GM18907 (cell line): Measurements from ENCODE around the gene FNIP2.
"Not testable (repeated sequence)": the region's sequence is repeated elsewhere in the genome, so short reads cannot be mapped to it uniquely, and the experiment has no call there.

Experiments
- ATAC-seq: cut with Tn5 transposase; IDR thresholded peaks from one replicate; pipeline ENCODE4 v1.9.1; 2021; ENCODE audit warnings: mild to moderate bottlenecking, moderate library complexity; ENCODE audit not compliant: unreplicated experiment

FNIP2 gene

DNA sequence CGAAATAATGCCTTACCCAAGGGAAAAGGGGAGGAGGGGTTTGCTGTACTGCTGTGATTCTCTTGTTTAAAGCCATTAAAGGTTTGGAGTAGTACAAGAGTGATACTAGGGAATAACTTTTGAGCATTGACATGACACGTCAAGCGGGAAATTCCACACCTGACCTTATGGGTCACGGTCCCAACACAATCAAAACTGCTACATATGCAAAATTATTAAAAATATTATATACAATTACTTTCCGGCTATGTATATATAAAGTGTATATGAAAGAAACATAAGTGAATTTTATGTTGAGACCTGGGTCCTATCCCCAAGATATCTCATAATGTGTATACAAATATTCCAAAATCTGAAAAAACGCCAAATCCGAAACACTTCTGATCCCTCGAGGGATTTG is 21.0 kb downstream of the FNIP2 start:
- ATAC-seq: no peak

DNA sequence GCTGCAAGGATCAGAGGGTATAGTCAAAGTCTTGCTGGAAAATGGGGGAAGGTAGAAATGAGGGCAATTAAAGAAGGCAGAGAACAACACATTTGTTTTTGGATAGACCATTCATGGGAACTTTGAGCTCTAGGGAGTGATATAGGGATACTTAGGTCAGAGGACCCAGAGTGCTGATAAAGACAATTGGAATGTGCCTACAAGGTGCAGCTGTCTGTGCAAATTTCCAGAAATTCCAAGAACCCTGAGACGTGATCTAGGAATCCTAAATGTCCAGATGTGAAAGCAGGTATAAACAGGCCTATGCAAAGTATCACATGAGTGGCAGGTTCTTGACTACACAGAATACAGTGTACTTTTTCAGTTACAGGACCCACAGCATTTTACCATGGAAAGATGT is 24.2 kb downstream of the FNIP2 start:
- ATAC-seq: no peak

DNA sequence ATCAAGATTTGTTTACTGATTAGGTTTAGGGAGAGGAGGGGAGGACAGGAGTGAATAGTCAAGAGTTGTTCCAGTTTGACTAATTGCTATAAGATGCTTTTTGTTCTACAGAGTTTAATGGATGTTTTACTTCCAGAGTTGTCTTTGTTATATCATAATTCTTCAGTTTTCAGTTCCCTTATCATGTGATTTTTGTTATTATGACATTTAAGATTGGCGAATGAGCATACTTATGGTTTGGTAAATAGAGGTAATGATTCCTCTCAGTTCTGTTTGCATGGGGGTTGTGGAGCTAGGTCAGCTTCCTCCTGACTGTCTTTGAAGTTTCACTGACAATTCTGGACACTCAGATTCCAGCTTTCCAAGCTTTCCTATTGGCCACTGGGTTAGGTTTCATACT is 24.6 kb downstream of the FNIP2 start:
- ATAC-seq: not testable (repeated sequence)

DNA sequence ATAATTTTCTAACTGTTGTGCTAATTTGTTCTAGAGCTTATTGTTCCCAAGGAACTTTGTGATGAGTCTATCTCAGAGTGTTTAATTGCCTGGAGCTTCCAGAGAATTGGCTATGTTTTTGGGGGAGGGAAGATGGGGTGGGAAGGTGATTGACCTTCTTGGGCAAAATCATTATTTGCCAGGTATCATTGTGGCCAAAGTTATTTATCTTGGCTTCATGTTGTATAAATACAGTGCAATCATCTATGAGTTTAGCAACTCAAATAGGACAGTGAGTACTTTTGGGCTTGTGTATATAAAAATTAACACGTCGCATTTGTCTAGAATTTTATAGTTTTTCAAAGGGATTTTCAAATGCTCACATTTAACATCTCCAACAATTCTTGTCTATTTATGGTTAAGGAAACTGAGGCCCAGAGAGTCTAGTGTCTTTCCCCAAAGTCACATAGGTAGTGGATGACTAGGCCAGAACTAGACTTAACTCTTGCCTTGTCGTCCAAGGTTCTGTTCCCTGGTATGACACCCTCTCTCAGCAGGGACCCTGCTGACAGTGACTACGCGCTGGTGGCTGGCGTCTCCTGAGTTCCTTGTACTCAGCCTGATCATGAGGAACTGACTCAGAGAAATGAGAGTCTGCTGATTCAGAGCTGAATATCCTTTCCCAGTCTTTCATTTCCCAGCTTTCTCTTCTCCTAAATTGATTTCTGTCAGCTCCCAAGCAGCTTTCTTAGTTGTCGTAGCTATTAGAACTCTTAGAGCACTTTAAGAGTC is 27.7 kb downstream of the FNIP2 start:
- ATAC-seq: no peak

DNA sequence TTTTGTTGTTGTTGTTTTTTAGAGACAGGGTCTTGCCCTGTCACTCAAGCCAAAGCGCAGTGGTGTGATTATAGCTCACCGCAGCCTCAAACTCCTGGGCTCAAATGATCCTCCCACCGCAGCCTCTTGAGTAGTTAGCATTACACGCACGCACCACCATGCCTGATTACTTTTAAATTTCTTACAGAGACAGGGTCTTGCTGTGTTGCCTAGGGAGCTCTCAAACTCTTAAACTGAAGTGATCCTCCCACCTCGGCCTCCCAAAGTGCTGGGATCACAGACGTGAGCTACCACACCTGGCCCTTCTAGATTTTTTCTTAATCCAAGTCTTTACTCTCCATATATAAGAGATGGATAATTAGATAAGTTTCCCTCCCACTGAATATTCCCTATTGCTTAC is 29.2 kb downstream of the FNIP2 start:
- no peak for ATAC-seq

DNA sequence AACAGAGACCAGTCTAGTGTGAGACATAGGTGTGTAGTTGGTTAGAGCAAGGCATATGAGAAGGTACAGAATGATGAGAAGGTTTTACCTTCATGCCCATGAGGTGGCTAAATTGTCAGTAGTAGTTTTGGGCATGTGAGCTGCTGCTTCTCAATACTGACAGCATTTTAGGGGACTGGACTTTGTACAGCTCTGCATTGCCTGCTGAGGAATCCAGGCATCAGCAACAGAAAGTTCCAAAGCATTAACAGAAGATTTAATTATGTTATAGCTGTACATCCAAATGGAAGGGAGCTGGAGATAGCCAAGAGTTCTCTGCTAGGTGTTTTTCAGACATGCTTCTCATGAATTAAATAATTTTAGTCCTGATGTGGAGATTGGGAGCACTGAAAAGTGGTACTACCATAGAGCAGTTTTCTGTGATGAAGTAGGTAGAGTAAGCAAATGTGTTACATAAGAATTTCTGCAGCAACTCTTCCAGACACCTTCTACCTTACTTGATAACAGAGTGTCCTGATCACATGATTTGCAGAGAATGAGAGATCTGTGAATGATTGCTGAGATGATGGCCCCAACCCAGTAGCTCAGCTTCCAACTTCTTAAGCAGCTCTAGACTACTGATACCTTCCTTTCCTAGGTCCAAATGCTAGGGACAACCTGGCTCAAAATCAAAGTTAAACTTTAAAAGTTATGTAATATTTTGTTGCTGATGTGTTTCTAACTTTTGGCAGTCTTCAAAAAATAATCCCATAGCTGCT is 30.4 kb downstream of the FNIP2 start:
- ATAC-seq: no peak

DNA sequence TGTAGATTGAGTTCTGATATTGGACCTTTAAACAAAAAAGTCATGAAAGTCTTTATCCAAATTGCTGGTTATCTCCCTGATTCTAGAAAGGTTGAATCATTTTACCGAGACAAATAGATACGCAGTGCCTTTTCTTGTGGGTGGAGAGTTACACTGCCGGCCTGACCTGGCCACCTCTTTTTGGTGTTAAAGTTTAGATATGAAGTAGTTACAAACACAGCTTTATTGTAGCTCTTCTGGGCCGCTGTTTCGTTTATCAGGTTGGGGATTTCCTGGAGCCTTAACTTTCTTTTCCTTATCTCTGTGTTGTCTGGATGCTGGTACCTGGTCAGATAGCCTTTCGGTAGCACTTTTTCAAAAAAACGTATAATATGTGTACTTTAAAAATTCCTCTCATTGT is 31.0 kb downstream of the FNIP2 start:
- ATAC-seq: no peak

DNA sequence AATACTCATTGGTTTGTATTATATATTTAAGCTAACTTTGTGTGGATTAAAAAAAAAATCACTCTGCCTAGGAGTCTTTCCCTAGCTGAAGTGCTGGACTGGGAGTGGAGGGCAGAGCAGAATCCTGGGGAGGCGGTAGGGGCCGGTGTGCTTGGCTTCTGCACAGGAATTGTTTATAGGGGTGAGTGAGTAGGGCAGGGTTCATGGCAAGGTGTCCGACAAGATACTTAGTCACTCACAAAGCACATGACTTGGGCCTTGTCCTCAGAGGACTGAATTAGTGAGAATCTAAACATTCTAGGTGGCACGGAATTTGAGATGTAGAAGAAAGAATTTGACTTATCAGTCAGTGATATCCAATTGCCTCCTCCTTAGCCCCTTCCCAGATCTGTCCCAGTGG is 32.2 kb downstream of the FNIP2 start:
- ATAC-seq: no peak

DNA sequence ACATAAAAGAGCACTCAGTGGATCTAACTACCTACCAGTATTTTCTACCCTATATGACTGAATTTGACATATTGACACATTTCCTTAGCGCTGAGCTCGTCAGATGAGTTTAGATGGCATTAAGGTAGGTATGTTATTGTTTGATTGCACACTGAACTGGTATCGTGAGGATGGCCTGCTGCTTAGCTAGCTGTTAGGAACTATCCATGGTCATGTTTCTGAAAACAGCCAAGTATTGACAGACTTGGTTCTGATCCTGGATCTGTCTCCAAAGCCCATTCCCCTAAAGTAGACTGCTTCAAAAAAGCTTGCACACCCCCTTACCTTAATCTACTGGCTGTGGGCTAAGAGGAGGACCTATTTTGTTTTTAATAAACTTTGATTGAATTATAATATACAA is 32.9 kb downstream of the FNIP2 start:
- no peak for ATAC-seq

DNA sequence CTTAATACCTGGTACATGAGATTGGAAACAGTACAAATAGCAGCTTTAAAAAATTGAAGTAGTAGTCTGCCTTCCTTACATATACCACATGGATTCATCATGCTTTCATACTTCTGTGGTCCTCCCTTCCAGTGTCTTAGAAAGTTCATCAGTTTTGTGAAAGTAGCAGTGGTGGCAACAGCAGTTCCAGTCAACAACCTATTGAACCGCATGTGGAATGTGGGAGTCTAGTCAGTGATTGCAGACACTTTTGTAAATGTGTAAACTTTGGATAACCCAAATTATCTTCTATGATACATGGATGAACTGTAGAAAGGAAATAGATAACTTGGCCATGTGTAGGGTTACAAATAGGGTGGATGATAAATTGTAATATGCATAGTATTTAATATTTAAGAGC is 34.1 kb downstream of the FNIP2 start:
- no peak for ATAC-seq

DNA sequence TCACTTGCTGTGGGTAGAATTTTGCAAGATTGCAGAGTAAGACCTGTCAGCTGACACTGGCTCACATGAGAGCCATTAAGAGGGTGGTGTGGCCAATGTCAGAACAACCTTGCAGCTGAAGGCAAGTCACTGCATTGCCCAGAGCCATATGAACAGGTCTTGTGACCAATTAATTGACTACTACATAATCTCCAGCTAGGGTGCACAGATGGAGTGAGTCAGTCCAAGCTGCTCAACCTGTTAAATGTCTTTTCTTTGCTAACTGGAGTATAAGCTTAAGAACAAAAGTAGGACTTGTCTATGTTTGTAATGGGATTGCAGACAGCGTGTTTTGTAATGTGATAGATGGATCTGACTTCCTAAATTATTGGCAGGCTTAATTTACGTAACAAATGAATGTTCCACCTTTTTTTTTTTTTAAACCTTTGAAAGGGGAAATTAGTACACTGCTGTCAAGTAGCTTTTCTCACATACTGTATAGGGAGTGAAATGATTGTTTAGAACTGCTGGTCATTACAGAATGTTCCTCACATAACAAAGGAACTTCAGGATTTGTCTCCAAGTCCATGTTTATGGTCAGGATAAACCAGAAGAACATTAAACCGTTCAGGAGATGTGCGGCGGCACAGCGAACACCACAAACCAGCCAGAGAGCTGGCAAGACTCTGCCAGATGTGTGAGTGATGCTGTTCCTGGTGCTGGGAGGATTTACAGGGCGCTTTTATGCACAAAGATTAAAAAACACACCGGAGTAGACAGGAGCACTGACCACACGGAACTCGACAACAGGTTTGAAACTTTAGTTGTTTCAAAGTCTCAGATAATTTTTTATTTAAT is 37.0 kb downstream of the FNIP2 start:
- no peak for ATAC-seq

DNA sequence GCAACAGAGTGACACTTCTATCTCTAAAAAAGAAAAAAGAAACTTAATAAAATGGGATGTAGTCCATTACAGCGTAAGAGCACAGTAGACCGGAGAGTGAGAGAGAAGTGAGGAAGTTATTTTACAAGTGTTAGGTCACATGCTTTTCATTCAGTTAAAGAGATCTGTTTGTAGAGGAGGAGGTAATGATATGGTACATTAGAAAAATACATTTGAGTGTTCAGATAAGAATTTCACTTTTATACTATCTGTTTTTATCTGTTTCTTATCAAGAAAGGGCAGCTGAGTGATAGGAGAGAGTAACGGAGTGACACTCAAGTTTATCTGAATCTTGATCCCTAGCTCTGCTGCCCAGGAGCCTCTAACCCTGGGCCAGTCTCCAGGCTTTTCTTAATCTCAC is 38.9 kb downstream of the FNIP2 start:
- no peak for ATAC-seq

DNA sequence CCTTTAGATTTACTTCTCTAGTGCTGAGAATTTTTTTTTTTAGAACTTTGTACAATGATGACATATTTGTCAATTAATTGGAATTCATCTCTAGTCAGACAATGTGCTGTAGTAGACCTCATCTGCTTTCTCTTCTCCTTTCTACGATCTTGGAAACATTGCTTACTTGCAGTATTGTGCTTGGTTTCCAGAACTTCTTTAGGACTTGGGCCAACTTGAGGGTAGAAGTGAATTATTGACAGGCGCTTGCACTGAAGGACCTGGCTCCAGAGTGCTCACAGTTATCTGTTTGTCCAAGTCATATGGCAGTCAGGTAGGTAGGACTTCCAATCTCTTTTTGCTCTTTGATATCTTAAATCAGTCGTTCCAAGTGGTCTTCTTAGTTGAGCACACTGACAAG is 39.6 kb downstream of the FNIP2 start:
- no peak for ATAC-seq

DNA sequence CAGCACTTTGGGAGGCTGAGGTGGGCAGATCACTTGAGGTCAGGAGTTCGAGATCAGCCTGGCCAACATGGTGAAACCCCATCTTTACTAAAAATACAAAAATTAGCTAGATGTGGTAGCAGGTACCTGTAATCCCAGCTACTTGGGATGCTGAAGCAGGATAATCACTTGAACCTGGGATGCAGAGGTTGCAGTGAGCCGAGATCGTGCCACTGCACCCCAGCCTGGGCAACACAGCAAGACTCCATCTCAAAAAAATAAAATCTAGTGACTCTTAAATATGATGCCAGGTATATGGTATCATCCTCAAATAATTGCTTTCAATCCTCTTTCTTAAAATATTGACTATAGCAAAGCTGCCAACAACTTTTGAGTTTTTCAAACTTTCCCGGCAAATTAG is 40.4 kb downstream of the FNIP2 start:
- ATAC-seq: peak; percentile 1

DNA sequence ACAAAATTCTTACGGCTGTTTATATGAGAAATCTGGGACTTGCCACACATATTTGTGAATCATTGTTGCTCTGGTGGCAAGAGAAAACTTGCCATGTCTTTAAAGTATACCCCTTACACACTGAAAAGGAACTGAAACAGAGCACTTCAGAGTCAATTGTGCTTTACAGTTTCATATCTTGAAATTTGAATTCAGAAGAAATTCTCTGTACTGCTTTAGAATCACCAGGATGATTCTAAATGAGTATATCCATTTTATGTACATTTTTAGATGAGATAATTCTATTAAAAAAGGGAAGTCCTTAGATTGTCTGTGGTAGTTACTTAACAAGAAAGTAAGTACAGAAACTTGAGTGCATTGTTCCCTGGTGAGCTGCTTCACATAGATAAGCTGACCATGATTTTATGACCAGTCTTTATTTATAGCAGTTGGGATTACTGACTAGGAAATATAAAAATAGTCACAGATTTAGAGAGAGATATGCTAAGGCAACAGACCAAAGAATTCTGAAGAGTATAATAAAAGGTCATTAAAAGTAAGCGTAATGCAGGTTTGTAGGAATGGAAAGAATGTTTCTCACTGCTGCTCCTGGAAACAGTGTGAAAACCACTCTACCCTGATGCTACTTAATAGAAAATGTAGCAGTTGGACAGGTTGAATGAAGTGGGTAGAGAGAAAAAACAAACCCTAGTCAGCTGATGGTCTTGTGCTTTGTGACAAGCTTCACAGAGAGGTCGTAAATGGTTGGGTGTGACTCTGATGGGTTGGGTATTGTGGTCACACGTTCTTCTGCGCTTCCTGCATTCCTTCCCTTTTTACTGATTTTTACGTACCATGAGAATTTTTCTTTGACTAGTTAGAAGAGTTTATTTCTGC is 41.0 kb downstream of the FNIP2 start:
- peak; percentile 79 for ATAC-seq

DNA sequence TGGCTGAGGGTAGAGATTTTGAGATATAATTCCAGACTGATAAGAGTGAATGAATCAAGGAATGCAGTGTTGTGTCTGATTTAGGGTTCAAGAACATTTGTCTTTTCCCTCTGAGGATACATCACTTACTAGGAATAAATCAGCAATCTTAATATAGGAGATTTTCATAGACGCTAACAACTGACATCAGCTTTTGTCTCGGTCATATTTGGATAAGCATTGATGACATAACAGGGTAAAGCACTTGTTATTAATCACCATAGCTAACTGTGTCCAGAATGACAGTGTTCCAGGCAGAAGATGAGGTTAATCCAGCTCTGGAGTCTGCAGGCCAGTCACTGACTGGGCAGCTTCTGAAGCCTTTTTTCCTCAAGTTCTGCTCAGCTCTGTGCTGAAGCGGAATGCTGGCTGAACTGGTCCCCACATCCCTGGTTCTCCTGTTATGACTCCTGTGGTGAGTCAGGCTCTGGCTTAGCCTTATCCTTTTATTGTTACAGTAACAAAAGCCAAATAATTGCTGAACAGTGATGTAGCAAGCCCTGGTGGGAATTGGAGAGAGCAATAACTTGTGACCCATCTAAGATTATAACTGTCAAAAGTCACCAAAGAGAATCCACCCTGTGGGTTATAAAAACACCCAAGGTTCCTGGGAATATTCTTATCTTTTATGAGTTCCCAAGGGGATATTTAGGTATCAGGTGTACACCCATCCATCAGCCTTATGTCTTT is 41.8 kb downstream of the FNIP2 start:
- peak; percentile 27 for ATAC-seq

DNA sequence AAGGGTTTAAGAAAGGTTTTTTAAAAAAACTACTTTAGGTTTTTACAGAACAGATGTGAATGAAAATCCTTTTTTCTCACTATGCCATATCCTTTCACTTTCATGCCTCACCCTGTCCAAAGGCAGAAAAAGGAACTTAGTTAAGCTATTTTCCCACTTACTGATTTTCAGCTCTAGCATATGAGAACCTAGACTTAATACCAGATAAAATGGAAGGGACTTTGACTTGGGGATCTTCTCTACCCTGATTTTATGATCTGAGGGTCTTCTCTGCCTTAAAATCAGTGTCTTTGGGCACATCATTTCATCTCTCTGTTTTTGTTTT is 42.4 kb downstream of the FNIP2 start:
- peak; percentile 5 for ATAC-seq

DNA sequence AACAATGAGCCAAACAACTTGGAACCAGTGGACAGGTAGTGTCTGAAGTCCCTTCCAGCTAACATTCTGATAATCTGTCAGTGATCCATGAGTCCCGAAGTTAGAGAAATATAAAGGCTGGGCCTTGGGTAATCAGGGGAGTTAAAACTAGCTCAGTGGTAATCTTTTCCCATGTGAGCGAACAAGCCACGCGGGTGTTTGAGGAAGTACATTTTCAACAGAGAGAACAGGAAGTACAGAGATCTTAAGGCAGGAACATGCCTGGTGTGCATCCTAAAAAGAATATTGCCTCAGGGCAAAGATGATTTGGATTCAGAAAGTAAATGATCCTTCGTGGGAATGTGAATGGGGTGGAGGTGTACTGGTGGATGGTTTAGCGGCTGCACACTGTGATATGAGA is 42.9 kb downstream of the FNIP2 start:
- peak; percentile 34 for ATAC-seq

DNA sequence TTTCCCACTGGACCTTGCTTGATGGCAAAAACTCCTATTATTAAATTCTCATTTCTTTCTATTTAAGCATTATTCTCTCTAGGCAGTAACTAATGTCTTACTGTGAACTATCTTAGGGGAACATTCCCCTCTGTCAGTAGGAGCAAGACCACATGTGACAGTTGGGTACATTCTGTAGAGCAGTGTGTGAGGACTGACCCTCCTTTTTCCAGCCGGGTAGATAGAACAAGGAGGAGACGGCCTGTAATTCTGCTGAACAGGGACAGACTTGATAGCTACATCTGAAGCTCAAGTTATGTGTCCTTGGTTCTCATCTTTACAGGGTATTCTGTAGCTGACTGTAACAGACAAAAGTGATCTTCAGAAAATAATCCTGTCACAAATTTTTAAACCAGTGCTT is 43.3 kb downstream of the FNIP2 start:
- no peak for ATAC-seq

DNA sequence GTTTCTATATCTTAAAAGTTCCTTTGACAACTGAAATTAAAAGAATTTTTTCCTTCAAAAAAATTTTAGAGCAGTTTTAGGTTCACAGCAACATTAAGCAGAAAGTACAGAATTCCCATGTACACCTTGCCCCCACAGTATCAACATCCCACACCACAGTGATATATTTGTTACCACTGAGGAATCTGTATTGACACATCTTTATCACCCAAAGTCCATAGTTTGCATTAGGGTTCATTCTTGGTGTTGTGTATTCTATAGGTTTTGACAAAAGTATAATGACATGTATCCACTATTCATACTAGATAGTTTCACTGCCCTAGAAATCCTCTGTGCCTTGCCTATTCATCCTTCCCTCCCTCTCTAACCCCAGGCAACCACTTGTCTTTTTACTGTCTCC is 43.7 kb downstream of the FNIP2 start:
- ATAC-seq: no peak
